CD4-positive, alpha-beta T cell (primary cell): ENCODE measurements around the gene ME1. TPM values are rescaled to one million over a fixed set of nuclear protein-coding genes. Genes with fewer than 3 reads are reported as not detected.
A peak's percentile ranks its signal among the peaks of the same experiment; 100 is the strongest.

Experiments used
- ATAC-seq: fragments of 200-7000 bp; cut with Tn5 transposase; one replicate; pipeline ENCODE4 v1.10.0; 2022; ENCODE audit warnings: mild to moderate bottlenecking; ENCODE audit not compliant: poor library complexity
- CTCF ChIA-PET: fragments of 350-600 bp; sonication (Branson Sonifier 250); formaldehyde crosslinking; loops from one replicate; lab custom pipeline; 2021; ENCODE audit warnings: antibody characterized with exemption, inconsistent platforms; lab: Charles Lee
- POLR2A ChIA-PET: fragments of 350-600 bp; sonication (Branson Sonifier 250); formaldehyde crosslinking; loops from one replicate; lab custom pipeline; 2021; ENCODE audit warnings: antibody characterized with exemption, inconsistent platforms; lab: Charles Lee
- DNase-seq, 14 experiments: peaks; one replicate each; pipeline ENCODE4 v3.0.0-alpha.2; 2013 to 2020; ENCODE audit warnings: mixed read lengths in 2 of 14
- H3K27ac ChIP-seq, 2 donors: one replicate each; pipeline versions ENCODE4 v1.5.1 to v1.7.0; 2013; ENCODE audit warnings: low read length in 2 of 2, low read depth in 1 of 2, mild to moderate bottlenecking in 1 of 2
- H3K27me3 ChIP-seq, 2 experiments: 1 replicate in 1 of 2; 2 replicates in 1 of 2; pipeline versions ENCODE4 v1.6.1 to v1.7.0; 2013; ENCODE audit warnings: low read length in 2 of 2, control low read depth in 1 of 2, mild to moderate bottlenecking in 1 of 2, moderate library complexity in 1 of 2; ENCODE audit not compliant: insufficient read depth in 2 of 2, control insufficient read depth in 1 of 2
- H3K36me3 ChIP-seq: one replicate; pipeline ENCODE4 v1.6.1; 2013; ENCODE audit warnings: low read length, control low read depth; ENCODE audit not compliant: insufficient read depth
- H3K4me1 ChIP-seq: one replicate; pipeline ENCODE4 v1.6.1; 2013; ENCODE audit warnings: low read length, control low read depth; ENCODE audit not compliant: insufficient read depth
- H3K4me3 ChIP-seq: one replicate; pipeline ENCODE4 v1.5.1; 2013; ENCODE audit warnings: mild to moderate bottlenecking, low read length, moderate library complexity
- H3K9me3 ChIP-seq, 2 experiments: 1 replicate in 1 of 2; 2 replicates in 1 of 2; pipeline versions ENCODE4 v1.6.1 to v1.7.0; 2013; ENCODE audit warnings: low read length in 2 of 2, mild to moderate bottlenecking in 2 of 2, control low read depth in 1 of 2, moderate library complexity in 1 of 2; ENCODE audit not compliant: control insufficient read depth in 1 of 2, insufficient read depth in 1 of 2
- H3K27ac Mint-ChIP-seq: one replicate; pipeline ENCODE4 v1.8.0; 2020; ENCODE audit warnings: mixed read lengths
- H3K27me3 Mint-ChIP-seq: one replicate; pipeline ENCODE4 v1.8.0; 2021; ENCODE audit warnings: mixed read lengths
- H3K36me3 Mint-ChIP-seq: one replicate; pipeline ENCODE4 v1.8.0; 2021; ENCODE audit warnings: low read depth, mixed read lengths
- H3K4me1 Mint-ChIP-seq: one replicate; pipeline ENCODE4 v1.8.0; 2021; ENCODE audit warnings: low read depth, mixed read lengths
- H3K4me3 Mint-ChIP-seq: one replicate; pipeline ENCODE4 v1.8.0; 2020; ENCODE audit warnings: mild to moderate bottlenecking, mixed read lengths
- H3K9me3 Mint-ChIP-seq: one replicate; pipeline ENCODE4 v1.8.0; 2020; ENCODE audit warnings: mixed read lengths
- intact Hi-C, 2 experiments: fragments of 100-400 bp; cut with DNase I in 1 of 2; cut with micrococcal nuclease in 1 of 2; formaldehyde crosslinking; loops; one replicate each; pipeline versions ENCODE4 v1.15.1 to v1.9.0; 2023 to 2025; cut with DNase I, micrococcal nuclease
- total RNA-seq, 174 experiments: library from RNA in 2 of 174; stranded (reverse) in 2 of 174; gene quantifications; one replicate each; pipeline ENCODE4 v1.2.3 and lab custom pipeline; 2021 to 2026
- TF ChIP-seq, protein P1 (sequence below): fragments of 200-600 bp; IDR thresholded peaks from one replicate; pipeline ENCODE4 v1.8.0; 2022; ENCODE audit warnings: antibody characterized with exemption, mild to moderate bottlenecking

Gene ME1
- total RNA-seq, 2 experiments from 2014 or later, result not detected

DNA sequence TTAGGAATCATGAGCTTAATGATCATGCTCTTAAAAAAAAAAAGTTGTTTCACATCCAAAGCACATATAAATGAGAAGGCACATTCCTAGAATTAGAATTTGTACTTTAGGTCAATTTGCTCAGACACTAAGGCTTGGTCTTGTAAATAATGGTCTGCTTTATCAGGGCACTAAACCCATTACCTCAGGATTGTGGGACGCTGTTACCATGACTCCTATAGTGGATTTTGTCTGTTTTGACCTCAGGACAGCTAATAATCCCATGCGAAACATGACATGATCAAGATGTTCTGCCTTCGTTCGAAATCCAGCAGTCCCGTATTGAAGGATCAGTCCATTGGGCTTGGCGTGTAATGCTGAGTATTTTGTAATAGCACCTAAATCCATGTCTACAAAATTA is 240.2 kb downstream of the ME1 start:
- no peak for DNase-seq
- Histone ChIP-seq H3K4me1 (peaks cover 17% of the 10 kb centered on the region), H3K4me3 (no peak overlapping the region), H3K36me3 (peaks cover 20% of the 10 kb centered on the region), H3K27ac (no peak overlapping the region), H3K27me3 (no peaks in the 10 kb centered on the region), H3K9me3 (no peaks in the 10 kb centered on the region)
- Mint-ChIP-seq H3K4me3 (peak overlapping the region; percentile 97), H3K36me3 (peaks cover 56% of the 10 kb centered on the region), H3K27ac (peak overlapping the region; percentile 42), H3K4me1 (peaks cover 54% of the 10 kb centered on the region), H3K9me3 (no peaks in the 10 kb centered on the region), H3K27me3 (no peaks in the 10 kb centered on the region)
- intact Hi-C loops, result loop anchor here (5.0 to 10.0 kb wide), 3 partner anchors 667 to 1034 kb away; partner anchors contain the start of genes CEP162 (in 2 of the 2), CYB5R4 (in 1 of the 2) and IBTK (in 1 of the 2)
- ATAC-seq, result no peak
- TF ChIP-seq, protein P1, sequence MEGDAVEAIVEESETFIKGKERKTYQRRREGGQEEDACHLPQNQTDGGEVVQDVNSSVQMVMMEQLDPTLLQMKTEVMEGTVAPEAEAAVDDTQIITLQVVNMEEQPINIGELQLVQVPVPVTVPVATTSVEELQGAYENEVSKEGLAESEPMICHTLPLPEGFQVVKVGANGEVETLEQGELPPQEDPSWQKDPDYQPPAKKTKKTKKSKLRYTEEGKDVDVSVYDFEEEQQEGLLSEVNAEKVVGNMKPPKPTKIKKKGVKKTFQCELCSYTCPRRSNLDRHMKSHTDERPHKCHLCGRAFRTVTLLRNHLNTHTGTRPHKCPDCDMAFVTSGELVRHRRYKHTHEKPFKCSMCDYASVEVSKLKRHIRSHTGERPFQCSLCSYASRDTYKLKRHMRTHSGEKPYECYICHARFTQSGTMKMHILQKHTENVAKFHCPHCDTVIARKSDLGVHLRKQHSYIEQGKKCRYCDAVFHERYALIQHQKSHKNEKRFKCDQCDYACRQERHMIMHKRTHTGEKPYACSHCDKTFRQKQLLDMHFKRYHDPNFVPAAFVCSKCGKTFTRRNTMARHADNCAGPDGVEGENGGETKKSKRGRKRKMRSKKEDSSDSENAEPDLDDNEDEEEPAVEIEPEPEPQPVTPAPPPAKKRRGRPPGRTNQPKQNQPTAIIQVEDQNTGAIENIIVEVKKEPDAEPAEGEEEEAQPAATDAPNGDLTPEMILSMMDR, result no peak
- ChIA-PET POLR2A (interaction anchor here (1.2 kb wide), 1 partner anchor 123 kb away, joined by 4 read pairs; the partner anchor contains the start of gene DOP1A), CTCF (interaction anchor here (1.6 kb wide), 1 partner anchor 123 kb away, joined by 6 read pairs; the partner anchor contains the start of gene DOP1A)

DNA sequence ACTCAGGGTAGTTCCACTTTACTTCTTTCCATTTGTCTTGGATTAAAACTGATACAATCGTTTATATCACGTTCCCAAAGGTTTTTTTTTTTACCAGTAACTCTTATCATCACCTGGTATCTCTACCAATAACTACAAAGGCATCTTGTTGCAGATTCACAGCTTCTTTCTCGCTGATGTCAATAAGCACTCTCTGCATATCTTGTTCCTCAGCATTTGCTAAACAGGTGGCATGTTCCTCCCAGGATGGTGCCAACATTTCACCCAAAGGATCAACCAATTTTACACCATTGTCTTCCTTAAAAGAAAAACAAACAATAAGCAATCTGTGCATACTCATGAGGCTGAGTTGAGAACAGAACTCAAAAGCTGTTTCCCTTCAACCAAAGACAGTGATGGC is 242.3 kb downstream of the ME1 start:
- Histone ChIP-seq H3K4me3 (no peak overlapping the region), H3K4me1 (peaks cover 7% of the 10 kb centered on the region), H3K27me3 (no peaks in the 10 kb centered on the region), H3K27ac (no peak overlapping the region), H3K36me3 (peaks cover 27% of the 10 kb centered on the region), H3K9me3 (no peaks in the 10 kb centered on the region)
- intact Hi-C loops, result no loop called here
- Mint-ChIP-seq H3K9me3 (no peaks in the 10 kb centered on the region), H3K27ac (peak overlapping the region; percentile 44), H3K27me3 (no peaks in the 10 kb centered on the region), H3K4me1 (peaks cover 39% of the 10 kb centered on the region), H3K4me3 (no peak overlapping the region), H3K36me3 (peaks cover 67% of the 10 kb centered on the region)
- TF ChIP-seq, protein P1, result no peak
- ChIA-PET CTCF (interaction anchor here (0.9 to 1.7 kb wide), 2 partner anchors 17 to 121 kb away, joined by 3 read pairs; partner anchors contain the start of gene DOP1A), POLR2A (no interaction called here)
- no peak for DNase-seq
- ATAC-seq, result no peak

DNA sequence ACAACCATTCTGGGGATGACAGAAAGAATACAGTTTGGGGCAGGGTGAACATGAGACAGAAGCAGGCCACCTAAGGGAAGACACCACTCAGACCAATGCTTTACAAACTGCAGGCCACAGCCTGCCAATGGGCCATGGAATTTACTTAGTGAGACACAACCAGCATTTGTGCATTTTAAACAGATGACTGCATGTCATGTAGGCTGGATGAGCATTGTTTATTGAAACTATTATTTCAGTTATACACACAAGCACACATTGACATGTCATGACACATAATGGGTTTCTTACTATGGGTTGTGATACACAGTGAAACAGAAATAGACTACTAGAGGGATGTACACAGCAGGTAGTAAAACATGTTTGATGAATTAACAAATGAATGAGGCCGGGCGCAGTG is 245.8 kb downstream of the ME1 start:
- TF ChIP-seq, protein P1, result no peak
- POLR2A ChIA-PET, result no interaction called here
- no peak overlapping the region for H3K27ac Mint-ChIP-seq
- H3K4me3 Mint-ChIP-seq, result no peak overlapping the region
- peaks cover 27% of the 10 kb centered on the region for H3K4me1 Mint-ChIP-seq
- DNase-seq (no peak), ATAC-seq (no peak)
- Histone ChIP-seq H3K27ac (no peak overlapping the region), H3K4me1 (no peaks in the 10 kb centered on the region), H3K27me3 (no peaks in the 10 kb centered on the region), H3K4me3 (no peak overlapping the region), H3K9me3 (no peaks in the 10 kb centered on the region), H3K36me3 (peaks cover 44% of the 10 kb centered on the region)
- peaks cover 88% of the 10 kb centered on the region for H3K36me3 Mint-ChIP-seq
- H3K9me3 Mint-ChIP-seq, result no peaks in the 10 kb centered on the region
- intact Hi-C loops, result no loop called here
- CTCF ChIA-PET, result no interaction called here
- no peaks in the 10 kb centered on the region for H3K27me3 Mint-ChIP-seq
